Mesenchymal stem cell (in vitro differentiated cells and primary cell): ENCODE results near the gene GVQW3.

ENCODE experiments used
- DNase-seq: peaks from one replicate; pipeline ENCODE4 v3.0.0-alpha.2; 2013
- H2AFZ ChIP-seq: one replicate; pipeline ENCODE4 v1.6.1; 2013; ENCODE audit warnings: low read depth, mild to moderate bottlenecking, control low read depth, inconsistent platforms, low read length, moderate library complexity
- H2AK5ac ChIP-seq: 2 replicates; pipeline ENCODE4 v1.6.1; 2013; ENCODE audit warnings: low read length, moderate library complexity, mild to moderate bottlenecking, inconsistent platforms; ENCODE audit not compliant: severe bottlenecking
- H2BK120ac ChIP-seq: one replicate; pipeline ENCODE4 v1.6.1; 2013; ENCODE audit warnings: low read depth, mild to moderate bottlenecking, inconsistent platforms, low read length, moderate library complexity
- H2BK12ac ChIP-seq, 2 experiments: one replicate each; pipeline ENCODE4 v1.6.1; 2013; ENCODE audit warnings: inconsistent platforms in 2 of 2, low read length in 2 of 2, mild to moderate bottlenecking in 2 of 2, moderate library complexity in 2 of 2, control low read depth in 1 of 2
- H2BK15ac ChIP-seq: one replicate; pipeline ENCODE4 v1.6.1; 2013; ENCODE audit warnings: mild to moderate bottlenecking, low read depth, inconsistent platforms; ENCODE audit not compliant: poor library complexity, severe bottlenecking
- H2BK5ac ChIP-seq: 2 replicates; pipeline ENCODE4 v1.6.1; 2013; ENCODE audit warnings: low read depth, mild to moderate bottlenecking, low read length, control low read depth, inconsistent platforms; ENCODE audit not compliant: poor library complexity, severe bottlenecking
- H3K14ac ChIP-seq, 2 experiments: one replicate each; pipeline ENCODE4 v1.6.1; 2013; ENCODE audit warnings: inconsistent platforms in 2 of 2, low read length in 2 of 2, control low read depth in 1 of 2, mild to moderate bottlenecking in 1 of 2, moderate library complexity in 1 of 2
- H3K18ac ChIP-seq, 2 experiments: one replicate each; pipeline ENCODE4 v1.6.1; 2013; ENCODE audit warnings: inconsistent platforms in 2 of 2, low read length in 2 of 2, control low read depth in 1 of 2, low read depth in 1 of 2, mild to moderate bottlenecking in 1 of 2
- H3K23ac ChIP-seq, 2 experiments: one replicate each; pipeline ENCODE4 v1.6.1; 2013; ENCODE audit warnings: inconsistent platforms in 2 of 2, low read length in 2 of 2, mild to moderate bottlenecking in 2 of 2, moderate library complexity in 2 of 2, control low read depth in 1 of 2
- H3K27ac ChIP-seq: 2 replicates; pipeline ENCODE4 v1.5.1; 2013; ENCODE audit warnings: mild to moderate bottlenecking, moderate library complexity, low read length, control low read depth, inconsistent platforms; ENCODE audit not compliant: poor library complexity, severe bottlenecking
- H3K27me3 ChIP-seq, 2 experiments: 2 replicates each; pipeline versions ENCODE4 v1.6.1 to v1.7.0; 2013; ENCODE audit warnings: low read length in 2 of 2, mild to moderate bottlenecking in 2 of 2, moderate library complexity in 2 of 2, control low read depth in 1 of 2, inconsistent platforms in 1 of 2; ENCODE audit not compliant: control insufficient read depth in 1 of 2, insufficient read depth in 1 of 2
- H3K36me3 ChIP-seq, 2 experiments: 2 replicates each; pipeline versions ENCODE4 v1.6.1 to v1.7.0; 2013; ENCODE audit warnings: low read length in 2 of 2, control low read depth in 1 of 2, inconsistent platforms in 1 of 2, low read depth in 1 of 2, mild to moderate bottlenecking in 1 of 2; ENCODE audit not compliant: insufficient read depth in 2 of 2, control insufficient read depth in 1 of 2
- H3K4ac ChIP-seq, 2 experiments: one replicate each; pipeline ENCODE4 v1.6.1; 2013; ENCODE audit warnings: inconsistent platforms in 2 of 2, low read length in 2 of 2, mild to moderate bottlenecking in 2 of 2, moderate library complexity in 2 of 2, control low read depth in 1 of 2, low read depth in 1 of 2
- H3K4me1 ChIP-seq: 2 replicates; pipeline ENCODE4 v1.6.1; 2013; ENCODE audit warnings: low read depth, low read length, control low read depth; ENCODE audit not compliant: control insufficient read depth, insufficient read depth
- H3K4me2 ChIP-seq: 2 replicates; pipeline ENCODE4 v1.6.1; 2013; ENCODE audit warnings: low read length, mild to moderate bottlenecking, inconsistent platforms; ENCODE audit not compliant: poor library complexity, severe bottlenecking
- H3K4me3 ChIP-seq, 2 experiments: 2 replicates each; pipeline versions ENCODE4 v1.5.1 to v1.7.0; 2013; ENCODE audit warnings: low read length in 2 of 2, mild to moderate bottlenecking in 2 of 2, control low read depth in 1 of 2, low read depth in 1 of 2; ENCODE audit not compliant: insufficient read depth in 1 of 2
- H3K79me1 ChIP-seq: replicated peaks from 2 replicates; pipeline ENCODE4 v1.6.1; 2013; ENCODE audit warnings: mild to moderate bottlenecking, control low read depth, low read length, inconsistent platforms; ENCODE audit not compliant: poor library complexity, severe bottlenecking
- H3K9ac ChIP-seq: 2 replicates; pipeline ENCODE4 v1.7.0; 2013; ENCODE audit warnings: mild to moderate bottlenecking, low read length, moderate library complexity
- H3K9me3 ChIP-seq: 2 replicates; pipeline ENCODE4 v1.7.0; 2013; ENCODE audit warnings: mild to moderate bottlenecking, low read length; ENCODE audit not compliant: control insufficient read depth
- H4K8ac ChIP-seq: one replicate; pipeline ENCODE4 v1.6.1; 2013; ENCODE audit warnings: inconsistent platforms, mild to moderate bottlenecking, low read length, moderate library complexity
- H4K91ac ChIP-seq: one replicate; pipeline ENCODE4 v1.6.1; 2013; ENCODE audit warnings: mild to moderate bottlenecking, low read length, inconsistent platforms
- WGBS: methylation state at CpG from one replicate; pipeline ENCODE4 v1.1.7; 2013; ENCODE audit warnings: mixed read lengths; 5-methylcytosine and 5-hydroxymethylcytosine counted together

Gene GVQW3

GRCh38 chr11:76337469-76337868 lies 43.7 kb upstream of the GVQW3 start:
- no peak overlapping the region for H3K9ac ChIP-seq
- H2BK5ac ChIP-seq: no peak overlapping the region
- no peak overlapping the region for H2AFZ ChIP-seq

GRCh38 chr11:76337923-76338322 lies 43.2 kb upstream of the GVQW3 start:
- no peak overlapping the region for H2BK12ac ChIP-seq
- no peak overlapping the region for H3K14ac ChIP-seq
- no peaks in the 10 kb centered on the region for H3K4me1 ChIP-seq
- H4K91ac ChIP-seq: no peak overlapping the region
- no peak overlapping the region for H2BK15ac ChIP-seq
- H3K4ac ChIP-seq: no peak overlapping the region
- H3K79me1 ChIP-seq: no peaks in the 10 kb centered on the region
- H3K9ac ChIP-seq: no peak overlapping the region
- H3K23ac ChIP-seq: no peak overlapping the region
- no peaks in the 10 kb centered on the region for H3K27me3 ChIP-seq
- DNase-seq: no peak
- H3K36me3 ChIP-seq: no peaks in the 10 kb centered on the region
- H3K4me2 ChIP-seq: no peak overlapping the region
- H4K8ac ChIP-seq: no peak overlapping the region
- H2AK5ac ChIP-seq: no peak overlapping the region
- H3K18ac ChIP-seq: no peak overlapping the region
- no peak overlapping the region for H2BK120ac ChIP-seq
- H2BK5ac ChIP-seq: no peak overlapping the region
- peaks cover 11% of the 10 kb centered on the region for H3K9me3 ChIP-seq
- WGBS: 82% methylated on average over 4 of the region's 4 CpGs
- no peak overlapping the region for H3K27ac ChIP-seq
- no peak overlapping the region for H3K4me3 ChIP-seq
- no peak overlapping the region for H2AFZ ChIP-seq

More at GRCh38 chr11:76337469-76337868, 43.7 kb upstream of the GVQW3 start:
- H3K4me3 ChIP-seq: no peak overlapping the region
- H3K27me3 ChIP-seq: no peaks in the 10 kb centered on the region
- DNase-seq: no peak
- no peak overlapping the region for H3K4ac ChIP-seq
- no peak overlapping the region for H2AK5ac ChIP-seq
- H3K18ac ChIP-seq: no peak overlapping the region
- H2BK15ac ChIP-seq: no peak overlapping the region
- no peak overlapping the region for H3K14ac ChIP-seq
- H4K8ac ChIP-seq: no peak overlapping the region
- peaks cover 11% of the 10 kb centered on the region for H3K9me3 ChIP-seq
- H3K23ac ChIP-seq: no peak overlapping the region
- no peak overlapping the region for H4K91ac ChIP-seq
- H3K27ac ChIP-seq: no peak overlapping the region
- no peak overlapping the region for H2BK120ac ChIP-seq
- H3K36me3 ChIP-seq: no peaks in the 10 kb centered on the region
- H3K4me2 ChIP-seq: no peak overlapping the region
- no peaks in the 10 kb centered on the region for H3K79me1 ChIP-seq
- no peak overlapping the region for H2BK12ac ChIP-seq
- WGBS: no CpG with 5 or more reads among the region's 1 CpG
- no peaks in the 10 kb centered on the region for H3K4me1 ChIP-seq

- WGBS: 2% methylated on average over 5 of the region's 6 CpGs
- peaks cover 11% of the 10 kb centered on the region for H3K9me3 ChIP-seq
- no peak overlapping the region for H2BK5ac ChIP-seq
- no peak overlapping the region for H2AK5ac ChIP-seq
- no peak overlapping the region for H2AFZ ChIP-seq
- no peak overlapping the region for H3K18ac ChIP-seq
- no peak overlapping the region for H2BK12ac ChIP-seq
- H3K4me3 ChIP-seq: no peak overlapping the region
- H3K4me1 ChIP-seq: no peaks in the 10 kb centered on the region
- no peak overlapping the region for H3K4ac ChIP-seq
- peak; percentile 78 for DNase-seq
- H2BK15ac ChIP-seq: no peak overlapping the region
- no peak overlapping the region for H2BK120ac ChIP-seq
- peak overlapping the region; percentile 59 for H3K9ac ChIP-seq
- no peaks in the 10 kb centered on the region for H3K79me1 ChIP-seq
- no peak overlapping the region for H4K91ac ChIP-seq
- no peak overlapping the region for H4K8ac ChIP-seq
- H3K23ac ChIP-seq: no peak overlapping the region
- H3K27me3 ChIP-seq: no peaks in the 10 kb centered on the region
- no peak overlapping the region for H3K14ac ChIP-seq
- H3K36me3 ChIP-seq: no peaks in the 10 kb centered on the region
- no peak overlapping the region for H3K4me2 ChIP-seq
- H3K27ac ChIP-seq: no peak overlapping the region
These were observed 41.9 kb upstream of the GVQW3 start for GRCh38 chr11:76339221-76339620.

- Histone ChIP-seq H3K4me1 (no peaks in the 10 kb centered on the region), H2BK5ac (no peak overlapping the region)
These were observed 33.7 kb upstream of the GVQW3 start for GRCh38 chr11:76347466-76347865.

More at GRCh38 chr11:76347466-76347865, 33.7 kb upstream of the GVQW3 start:
- Histone ChIP-seq H3K23ac (no peak overlapping the region), H3K27me3 (no peaks in the 10 kb centered on the region), H3K4ac (no peak overlapping the region), H2BK120ac (no peak overlapping the region), H3K36me3 (peaks cover 0 to 39% of the 10 kb centered on the region in 2 experiments), H4K91ac (no peak overlapping the region), H2AK5ac (no peak overlapping the region), H3K9ac (no peak overlapping the region), H2AFZ (no peak overlapping the region), H3K4me2 (no peak overlapping the region), H3K79me1 (peaks cover 4% of the 10 kb centered on the region), H3K9me3 (no peaks in the 10 kb centered on the region), H3K4me3 (no peak overlapping the region), H3K18ac (no peak overlapping the region), H3K14ac (no peak overlapping the region), H4K8ac (no peak overlapping the region), H2BK12ac (no peak overlapping the region), H3K27ac (no peak overlapping the region), H2BK15ac (no peak overlapping the region)
- no peak for DNase-seq
- WGBS: 100% methylated on average over 1 of the region's 2 CpGs
